MG63 (cell line): Measurements from ENCODE around the gene TCF15. TPM values are rescaled to one million over a fixed set of nuclear protein-coding genes. Genes with fewer than 3 reads are reported as not detected.
"Not testable (repeated sequence)": the region's sequence is repeated elsewhere in the genome, so short reads cannot be mapped to it uniquely, and the experiment has no call there.

Experiments used
- DNase-seq: peaks from one replicate; pipeline ENCODE4 v3.0.0-alpha.2; 2020
- H3K27me3 ChIP-seq: fragments of 250-450 bp; sonication (Bioruptor Pico); 2 replicates; pipeline ENCODE4 v1.5.1; 2020; ENCODE audit warnings: mild to moderate bottlenecking, moderate library complexity
- H3K36me3 ChIP-seq: fragments of 250-450 bp; sonication (Bioruptor Pico); 2 replicates; pipeline ENCODE4 v1.5.1; 2020; ENCODE audit warnings: mild to moderate bottlenecking, moderate library complexity
- H3K4me3 ChIP-seq: fragments of 250-450 bp; sonication (Bioruptor Pico); 2 replicates; pipeline ENCODE4 v1.5.1; 2020; ENCODE audit warnings: mild to moderate bottlenecking, moderate library complexity
- H3K9me3 ChIP-seq: fragments of 250-450 bp; sonication (Bioruptor Pico); 2 replicates; pipeline ENCODE4 v1.5.1; 2020; ENCODE audit warnings: mild to moderate bottlenecking, moderate library complexity
- total RNA-seq: library from RNA; depleted of rRNA; stranded (reverse); fragments of >200 nt; shearing (Covaris generic); gene quantifications from 2 replicates; pipeline ENCODE4 v1.2.3, GENCODE V29; 2014; ENCODE audit warnings: low replicate concordance

The TCF15 gene
- total RNA-seq, 1 experiment from 2014 or later: not detected

GRCh38 chr20:645318-646106 is 35.4 kb upstream of the TCF15 start:
- no peaks in the 10 kb centered on the region for H3K9me3 ChIP-seq
- peak; percentile 48 for DNase-seq
- no peaks in the 10 kb centered on the region for H3K27me3 ChIP-seq
- no peak overlapping the region for H3K4me3 ChIP-seq
- peaks cover 23% of the 10 kb centered on the region for H3K36me3 ChIP-seq

DNA sequence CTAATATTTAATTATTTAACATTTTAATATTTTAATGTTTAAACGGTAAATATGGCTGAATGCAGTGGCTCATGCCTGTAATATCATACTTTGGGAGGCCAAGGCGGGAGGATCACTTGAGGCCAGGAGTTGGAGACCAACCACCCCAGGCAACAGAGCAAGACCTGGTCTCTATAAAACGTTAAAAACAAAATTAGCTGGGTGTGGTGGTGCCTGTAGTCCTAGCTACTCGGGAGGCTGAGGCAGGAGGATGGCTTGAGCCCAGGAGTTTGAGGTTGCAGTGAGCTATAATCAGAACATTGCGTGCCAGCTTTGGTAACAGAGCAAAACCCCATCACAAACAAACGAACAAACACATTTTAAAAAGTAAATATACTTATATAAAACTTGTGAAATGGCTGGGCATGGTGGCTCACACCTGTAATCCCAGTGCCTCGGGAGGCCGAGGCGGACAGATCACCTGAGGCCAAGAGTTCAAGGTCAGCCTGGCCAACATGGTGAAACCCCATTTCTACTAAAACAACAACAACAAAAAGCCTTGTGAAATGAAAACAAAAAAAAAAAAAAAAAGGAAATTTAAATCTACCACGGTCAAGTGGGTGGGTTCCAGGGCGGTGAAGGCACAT is 34.7 kb upstream of the TCF15 start:
- Histone ChIP-seq H3K36me3 (peaks cover 18% of the 10 kb centered on the region), H3K9me3 (no peaks in the 10 kb centered on the region), H3K4me3 (no peak overlapping the region), H3K27me3 (no peaks in the 10 kb centered on the region)
- DNase-seq: no peak

DNA sequence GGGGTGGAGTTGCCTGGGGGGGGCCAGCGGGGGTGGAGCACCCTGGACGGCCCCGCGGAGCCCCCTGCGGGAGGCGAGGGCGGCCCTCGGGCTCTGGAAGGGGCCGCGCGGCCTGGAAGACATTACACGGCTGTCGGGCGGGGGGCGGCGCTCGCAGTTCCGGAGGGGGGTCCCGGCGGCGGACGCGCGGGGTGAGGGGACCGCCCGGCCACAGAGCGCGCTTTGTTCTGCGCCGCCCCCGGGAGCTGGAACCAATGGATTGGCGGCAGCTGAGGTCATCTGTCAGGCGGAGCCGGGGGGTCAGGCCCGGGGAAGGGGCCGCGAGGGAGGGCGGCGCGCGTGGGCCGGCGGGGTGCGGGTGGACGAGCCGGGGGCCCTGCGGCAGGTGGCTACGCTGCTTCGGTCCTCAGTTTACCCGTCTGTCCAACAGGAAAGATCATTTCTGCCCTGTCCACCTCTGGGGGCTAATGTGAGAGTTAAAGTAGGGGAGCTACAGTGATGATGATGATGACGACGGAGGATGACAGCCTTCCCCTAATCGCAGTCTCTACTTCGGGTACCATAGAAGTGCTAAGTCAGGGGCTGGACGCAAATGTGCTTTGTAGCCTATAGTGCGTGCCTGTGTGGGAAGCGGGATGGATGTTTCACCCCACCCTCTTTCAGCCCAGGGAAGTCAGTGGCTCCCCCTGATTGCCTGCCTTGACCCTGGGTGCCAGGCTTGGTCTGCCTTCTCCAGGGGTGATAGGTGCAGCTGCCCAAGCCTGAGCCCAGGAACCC is 32.5 kb upstream of the TCF15 start:
- Histone ChIP-seq H3K36me3 (peaks cover 2% of the 10 kb centered on the region), H3K9me3 (no peaks in the 10 kb centered on the region), H3K4me3 (no peak overlapping the region), H3K27me3 (no peaks in the 10 kb centered on the region)
- DNase-seq: no peak

- H3K27me3 ChIP-seq, H3K9me3 ChIP-seq, DNase-seq, H3K4me3 ChIP-seq, H3K36me3 ChIP-seq: not testable (repeated sequence)
Measured at GRCh38 chr20:642013-642397, 31.9 kb upstream of the TCF15 start.

DNA sequence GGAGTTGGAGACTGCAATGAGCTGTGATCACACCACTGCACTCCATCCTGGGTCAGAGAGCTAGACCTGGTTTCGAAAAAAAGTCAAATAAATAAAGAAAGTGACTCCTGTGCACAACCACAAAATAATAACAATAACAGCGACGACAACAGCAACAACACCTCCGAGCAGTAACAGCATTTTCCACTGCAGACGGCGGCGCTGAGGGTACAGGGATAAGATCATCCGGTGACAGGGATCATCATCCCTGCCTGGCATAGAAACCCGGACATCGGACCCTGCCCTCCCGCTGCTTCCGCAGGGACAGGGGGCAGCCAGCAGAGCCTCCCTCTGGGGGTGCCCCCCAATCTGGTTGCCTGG is 31.4 kb upstream of the TCF15 start:
- no peak for DNase-seq
- Histone ChIP-seq H3K27me3 (no peaks in the 10 kb centered on the region), H3K4me3 (no peak overlapping the region), H3K9me3 (no peaks in the 10 kb centered on the region), H3K36me3 (no peaks in the 10 kb centered on the region)

DNA sequence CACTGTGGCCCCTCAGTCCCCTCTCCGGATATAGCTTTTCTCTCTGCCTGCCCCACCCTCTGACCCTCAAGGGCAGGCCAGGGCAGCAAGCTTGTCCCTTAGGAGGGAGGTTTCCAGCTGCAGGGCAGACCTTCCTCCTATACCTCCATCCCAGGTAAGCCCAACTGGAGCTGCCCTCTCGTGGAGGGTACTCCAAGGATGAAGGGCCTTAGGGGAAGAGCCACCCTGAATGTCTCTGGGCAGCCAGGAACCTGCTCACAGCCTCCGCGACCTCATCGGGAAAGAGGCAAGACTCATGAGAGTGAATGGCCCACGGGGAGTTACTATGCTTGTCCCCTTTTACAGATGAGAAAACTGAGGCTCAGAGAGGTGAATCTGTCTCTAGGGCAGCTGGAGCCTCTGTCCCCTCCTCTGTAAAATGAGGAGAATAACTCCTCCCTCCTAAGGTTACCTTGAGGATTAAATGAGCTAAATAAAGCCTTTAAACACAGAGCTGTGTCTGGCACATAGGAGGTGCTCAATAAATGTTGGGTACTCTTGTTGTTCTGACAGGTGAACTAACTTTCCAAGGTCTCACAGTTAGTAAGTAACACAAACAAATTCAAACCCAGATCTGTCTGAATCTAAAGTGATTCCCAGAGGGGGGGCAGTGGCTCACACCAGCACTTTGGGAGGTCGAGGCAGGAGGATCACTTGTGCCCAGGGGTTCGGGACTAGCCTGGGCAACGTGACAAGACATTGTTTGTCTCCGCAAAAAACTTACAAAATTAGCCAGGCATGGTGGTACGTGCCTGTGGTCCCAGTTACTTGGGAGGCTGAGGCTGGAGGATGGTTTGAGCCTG is 30.8 kb upstream of the TCF15 start:
- no peaks in the 10 kb centered on the region for H3K27me3 ChIP-seq
- no peak overlapping the region for H3K4me3 ChIP-seq
- H3K36me3 ChIP-seq: no peaks in the 10 kb centered on the region
- no peaks in the 10 kb centered on the region for H3K9me3 ChIP-seq
- DNase-seq: no peak

DNA sequence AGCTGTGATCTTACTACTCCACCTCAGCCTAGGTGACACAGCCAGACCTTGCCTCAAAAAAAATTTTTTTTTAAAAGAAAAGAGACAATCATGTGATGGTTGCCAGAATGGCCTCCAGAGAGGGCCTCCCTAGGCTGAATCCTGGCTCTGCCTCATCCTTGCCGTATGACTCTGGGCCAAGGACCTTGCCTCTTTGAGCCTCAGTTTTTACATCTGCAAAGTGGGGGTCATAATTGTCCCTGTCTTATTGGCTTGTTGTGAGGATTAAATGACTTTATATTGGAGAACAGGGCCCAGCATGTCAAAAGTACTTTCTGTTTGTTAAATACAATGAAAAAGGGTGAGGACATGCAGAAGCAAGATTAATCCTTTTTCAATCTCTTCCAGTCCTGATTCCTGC is 28.5 kb upstream of the TCF15 start:
- Histone ChIP-seq H3K9me3 (no peaks in the 10 kb centered on the region), H3K36me3 (no peaks in the 10 kb centered on the region), H3K4me3 (no peak overlapping the region), H3K27me3 (no peaks in the 10 kb centered on the region)
- no peak for DNase-seq

- H3K36me3 ChIP-seq: no peaks in the 10 kb centered on the region
- H3K4me3 ChIP-seq: no peak overlapping the region
- no peak for DNase-seq
- H3K27me3 ChIP-seq: no peaks in the 10 kb centered on the region
- H3K9me3 ChIP-seq: no peaks in the 10 kb centered on the region
Measured at GRCh38 chr20:637559-637958, 27.4 kb upstream of the TCF15 start.

DNA sequence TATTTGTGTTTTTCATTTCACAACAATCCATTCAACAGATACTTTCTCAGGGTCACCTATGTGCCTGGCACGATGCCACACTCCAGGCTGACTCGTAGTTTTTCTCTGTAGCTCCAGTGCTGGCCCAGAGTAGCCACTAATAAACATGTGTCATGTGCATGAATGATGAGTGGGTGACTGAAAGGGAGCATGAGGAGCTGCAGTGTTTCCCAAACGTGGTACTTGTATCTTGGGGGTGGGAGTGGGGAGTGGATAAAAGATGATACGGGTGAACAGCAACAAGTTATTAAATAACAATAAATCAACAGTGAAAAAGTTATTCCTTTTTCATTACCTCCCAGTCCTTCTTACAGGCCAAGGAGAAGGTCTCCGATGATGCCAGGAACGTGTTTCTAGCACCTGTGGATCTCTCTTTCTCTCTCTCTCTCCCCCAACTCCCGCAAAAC is 25.8 kb upstream of the TCF15 start:
- Histone ChIP-seq H3K9me3 (no peaks in the 10 kb centered on the region), H3K27me3 (no peaks in the 10 kb centered on the region), H3K4me3 (no peak overlapping the region), H3K36me3 (no peaks in the 10 kb centered on the region)
- no peak for DNase-seq

DNA sequence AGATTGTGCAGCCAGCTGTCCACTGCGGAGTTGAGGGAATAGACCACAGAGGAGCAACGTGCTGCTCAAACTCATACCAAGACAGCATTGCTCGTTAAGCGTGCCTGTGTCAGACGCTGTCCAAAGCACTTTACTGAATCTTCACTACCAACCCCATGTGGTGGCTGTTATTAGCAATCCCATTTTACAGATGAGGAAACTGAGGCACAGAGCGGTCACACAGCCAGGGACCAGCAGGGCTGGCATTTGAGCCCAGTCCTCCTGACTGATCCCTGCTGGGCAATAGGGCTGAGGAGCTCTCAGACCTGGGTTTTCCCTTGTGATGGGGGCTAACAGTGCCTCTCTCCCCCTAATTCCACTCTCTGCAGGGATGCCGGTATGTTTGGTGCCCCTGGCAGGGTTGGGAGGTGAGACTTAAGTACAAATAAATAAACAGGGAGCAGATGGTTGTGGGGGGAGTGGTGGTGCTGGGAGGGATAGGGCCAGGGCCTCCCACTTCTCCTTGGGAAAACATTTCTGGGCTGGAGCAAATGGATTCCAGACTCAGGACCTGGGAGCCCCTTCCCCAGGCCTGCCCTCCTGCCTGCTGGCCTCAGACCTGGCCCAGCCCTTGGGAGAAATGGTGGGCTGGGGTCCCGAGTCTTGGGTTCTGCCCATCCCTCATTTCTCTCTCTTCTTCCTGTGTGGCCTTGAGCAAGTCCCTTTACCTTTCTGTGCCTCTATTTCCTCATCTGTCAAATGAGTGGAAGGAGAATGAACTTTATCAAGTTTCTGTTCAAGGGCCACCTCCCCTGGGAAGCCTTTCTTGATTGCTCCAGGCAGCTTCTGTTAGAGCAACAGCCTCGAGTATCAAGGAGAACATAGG is 25.2 kb upstream of the TCF15 start:
- no peaks in the 10 kb centered on the region for H3K9me3 ChIP-seq
- H3K36me3 ChIP-seq: no peaks in the 10 kb centered on the region
- H3K27me3 ChIP-seq: no peaks in the 10 kb centered on the region
- DNase-seq: no peak
- no peak overlapping the region for H3K4me3 ChIP-seq

- no peaks in the 10 kb centered on the region for H3K36me3 ChIP-seq
- H3K27me3 ChIP-seq: no peaks in the 10 kb centered on the region
- DNase-seq: no peak
- H3K4me3 ChIP-seq: no peak overlapping the region
- no peaks in the 10 kb centered on the region for H3K9me3 ChIP-seq
Measured at GRCh38 chr20:634148-634925, 24.2 kb upstream of the TCF15 start.

GRCh38 chr20:631101-631500 is 21.0 kb upstream of the TCF15 start:
- Histone ChIP-seq H3K9me3 (no peaks in the 10 kb centered on the region), H3K27me3 (no peaks in the 10 kb centered on the region), H3K36me3 (no peaks in the 10 kb centered on the region), H3K4me3 (no peak overlapping the region)
- DNase-seq: no peak

DNA sequence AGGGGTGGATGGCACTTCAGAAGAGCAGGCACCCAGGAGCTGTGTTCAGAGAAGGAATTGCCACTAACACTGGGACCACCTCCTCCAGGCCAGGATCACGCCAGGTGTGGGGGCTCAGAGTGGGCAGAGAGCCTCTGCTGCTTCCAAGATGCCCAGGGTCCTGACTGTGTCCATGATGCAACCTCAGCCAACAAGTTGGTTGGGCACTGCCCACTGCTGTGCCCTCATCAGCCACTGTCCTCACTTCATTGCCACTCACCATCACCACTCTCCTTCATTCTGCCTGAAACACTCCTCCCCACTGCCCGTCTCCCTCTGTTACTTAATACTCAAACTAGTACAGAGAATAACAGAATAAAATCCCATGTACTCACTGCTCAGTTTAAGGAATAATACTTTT is 16.5 kb upstream of the TCF15 start:
- no peaks in the 10 kb centered on the region for H3K9me3 ChIP-seq
- no peaks in the 10 kb centered on the region for H3K36me3 ChIP-seq
- H3K27me3 ChIP-seq: no peaks in the 10 kb centered on the region
- DNase-seq: no peak
- H3K4me3 ChIP-seq: no peak overlapping the region

GRCh38 chr20:625360-625932 is 15.3 kb upstream of the TCF15 start:
- H3K27me3 ChIP-seq: no peaks in the 10 kb centered on the region
- H3K9me3 ChIP-seq: no peaks in the 10 kb centered on the region
- DNase-seq: no peak
- H3K36me3 ChIP-seq: no peaks in the 10 kb centered on the region
- no peak overlapping the region for H3K4me3 ChIP-seq

- Histone ChIP-seq H3K27me3 (no peaks in the 10 kb centered on the region), H3K9me3 (no peaks in the 10 kb centered on the region), H3K4me3 (no peak overlapping the region), H3K36me3 (no peaks in the 10 kb centered on the region)
- no peak for DNase-seq
Measured at GRCh38 chr20:623704-624103, 13.6 kb upstream of the TCF15 start.
